GM12878 (cell line): ENCODE data around the gene GIT1. TPM values are rescaled to one million over a fixed set of nuclear protein-coding genes. Genes with fewer than 3 reads are reported as not detected.

Experiments used
- ATAC-seq: fragments of 200-7000 bp; cut with Tn5 transposase; 3 replicates; pipeline ENCODE4 v1.9.1; 2020; ENCODE audit warnings: mild to moderate bottlenecking, moderate library complexity
- BruUV-seq: library from RNA; stranded (reverse); fragments of 400-500 nt; replicated peaks from 2 replicates; lab custom pipeline; 2021; lab: Mats Ljungman, UMichigan
- CTCF ChIA-PET: fragments of 300-600 bp; sonication (Branson Sonifier 250); formaldehyde crosslinking; extraction: SDS; loops from one replicate; lab custom pipeline; 2021; ENCODE audit warnings: inconsistent platforms; lab: Yijun Ruan, JAX
- POLR2A ChIA-PET: fragments of 350-600 bp; formaldehyde crosslinking; extraction: SDS; loops from one replicate; lab custom pipeline; 2021; ENCODE audit warnings: inconsistent platforms; lab: Charles Lee
- RAD21 ChIA-PET: fragments of 300-600 bp; sonication (Branson Sonifier 250); formaldehyde crosslinking; loops from one replicate; lab custom pipeline; 2023; ENCODE audit warnings: antibody characterized with exemption; ENCODE audit not compliant: unreplicated experiment; lab: Charles Lee
- SMC1A ChIA-PET: fragments of 300-600 bp; sonication (Branson Sonifier 250); formaldehyde crosslinking; loops from one replicate; lab custom pipeline; 2023; ENCODE audit not compliant: unreplicated experiment, uncharacterized antibody; lab: Charles Lee
- DNase-seq: peaks from one replicate; pipeline ENCODE4 v3.0.0-alpha.2; 2011; ENCODE audit warnings: low read depth, low spot score
- FAIRE-seq: peaks from 3 replicates; lab custom pipeline; 2011; peaks lifted over from hg19 to GRCh38; lab: Jason Lieb, UNC
- H2AFZ ChIP-seq: 2 replicates; pipeline ENCODE4 v1.6.0; 2011; ENCODE audit warnings: low read depth, low read length, control low read depth; ENCODE audit not compliant: control insufficient read depth
- H3K27ac ChIP-seq: 2 replicates; pipeline ENCODE4 v1.5.1; 2011; ENCODE audit warnings: control low read depth; ENCODE audit not compliant: control insufficient read depth, insufficient read depth
- H3K27me3 ChIP-seq, 2 experiments: replicated peaks in 1 of 2; 2 replicates each; pipeline versions ENCODE4 v1.6.0 to v1.6.1; 2011; ENCODE audit warnings: low read length in 1 of 2; ENCODE audit not compliant: control insufficient read depth in 2 of 2, insufficient read depth in 2 of 2
- H3K36me3 ChIP-seq, 2 experiments: 2 replicates each; pipeline ENCODE4 v1.5.1; 2011; ENCODE audit warnings: low read length in 1 of 2; ENCODE audit not compliant: control insufficient read depth in 2 of 2, insufficient read depth in 2 of 2
- H3K4me1 ChIP-seq: 2 replicates; pipeline ENCODE4 v1.6.1; 2011; ENCODE audit warnings: mild to moderate bottlenecking, low read length, moderate library complexity, mixed read lengths; ENCODE audit not compliant: control insufficient read depth, insufficient read depth
- H3K4me2 ChIP-seq: 2 replicates; pipeline ENCODE4 v1.6.0; 2011; ENCODE audit warnings: control low read depth; ENCODE audit not compliant: control insufficient read depth, insufficient read depth
- H3K4me3 ChIP-seq: fragments of 200-600 bp; sonication (generic); 2 replicates; pipeline ENCODE4 v1.5.1; 2016
- H3K79me2 ChIP-seq: 2 replicates; pipeline ENCODE4 v1.6.0; 2011; ENCODE audit warnings: low read length; ENCODE audit not compliant: control insufficient read depth, insufficient read depth
- H3K9ac ChIP-seq: 2 replicates; pipeline ENCODE4 v1.8.0; 2011; ENCODE audit warnings: low read length, control low read depth, mixed read lengths; ENCODE audit not compliant: control insufficient read depth, insufficient read depth
- H3K9me3 ChIP-seq: replicated peaks from 3 replicates; pipeline ENCODE4 v1.5.1; 2011; ENCODE audit warnings: mild to moderate bottlenecking, low read length; ENCODE audit not compliant: control insufficient read depth, insufficient read depth
- H4K20me1 ChIP-seq: 2 replicates; pipeline ENCODE4 v1.6.0; 2011; ENCODE audit not compliant: control insufficient read depth, insufficient read depth
- ATF7 ChIP-seq: fragments of 450-650 bp; IDR thresholded peaks from 2 replicates; pipeline ENCODE4 v1.6.1; 2016; ENCODE audit warnings: low read depth, mild to moderate bottlenecking
- BMI1 ChIP-seq: fragments of 450-650 bp; IDR thresholded peaks from 2 replicates; pipeline ENCODE4 v1.6.1; 2016; ENCODE audit warnings: mild to moderate bottlenecking, moderate library complexity, borderline replicate concordance
- CBX3 ChIP-seq: fragments of 200-600 bp; sonication (generic); IDR thresholded peaks from 2 replicates; pipeline ENCODE4 v1.6.1; 2016; ENCODE audit warnings: low read depth, borderline replicate concordance
- CEBPB ChIP-seq, 2 experiments: fragments of 150-350 bp in 1 of 2; IDR thresholded peaks; 2 replicates each; pipeline ENCODE4 v1.6.1; 2012 to 2014; ENCODE audit warnings: low read depth in 2 of 2, low read length in 2 of 2, borderline replicate concordance in 1 of 2, inconsistent platforms in 1 of 2
- CHD2 ChIP-seq: IDR thresholded peaks from 2 replicates; pipeline ENCODE4 v1.6.1; 2011; ENCODE audit warnings: low read depth, low read length, improper control_type of control experiment, borderline replicate concordance
- CHD4 ChIP-seq: fragments of 200-600 bp; sonication (generic); IDR thresholded peaks from 2 replicates; pipeline ENCODE4 v1.6.1; 2016; ENCODE audit warnings: mild to moderate bottlenecking
- CREM ChIP-seq: IDR thresholded peaks from 2 replicates; pipeline ENCODE4 v1.6.1; 2014; ENCODE audit warnings: antibody characterized with exemption, low read depth
- EZH2 ChIP-seq: IDR thresholded peaks from 2 replicates; pipeline ENCODE4 v1.6.1; 2012; ENCODE audit warnings: low read depth, mild to moderate bottlenecking, control low read depth, inconsistent platforms, low read length, borderline replicate concordance; ENCODE audit not compliant: control insufficient read depth
- HDGF ChIP-seq: fragments of 450-650 bp; IDR thresholded peaks from 2 replicates; pipeline ENCODE4 v1.6.1; 2016; ENCODE audit warnings: antibody characterized with exemption
- LARP7 ChIP-seq: fragments of 450-650 bp; IDR thresholded peaks from 2 replicates; pipeline ENCODE4 v1.6.1; 2017; ENCODE audit warnings: mild to moderate bottlenecking
- MYC ChIP-seq: IDR thresholded peaks from 2 replicates; pipeline ENCODE4 v1.6.1; 2011; ENCODE audit warnings: mild to moderate bottlenecking, low read length, moderate library complexity, inconsistent platforms; ENCODE audit not compliant: insufficient read depth, insufficient replicate concordance, insufficient read length, severe bottlenecking
- NFYB ChIP-seq: IDR thresholded peaks from 2 replicates; pipeline ENCODE4 v1.6.1; 2011; ENCODE audit warnings: low read depth, mild to moderate bottlenecking, low read length, improper control_type of control experiment, moderate library complexity; ENCODE audit not compliant: insufficient read depth
- SIN3A ChIP-seq: IDR thresholded peaks from 2 replicates; pipeline ENCODE4 v1.6.1; 2012; ENCODE audit warnings: low read depth, low read length, improper control_type of control experiment
- SIX5 ChIP-seq: IDR thresholded peaks from 2 replicates; pipeline ENCODE4 v1.6.1; 2011; ENCODE audit warnings: mild to moderate bottlenecking, low read depth, low read length, moderate library complexity; ENCODE audit not compliant: severe bottlenecking
- ZNF217 ChIP-seq: fragments of 450-650 bp; IDR thresholded peaks from 2 replicates; pipeline ENCODE4 v1.6.1; 2017; ENCODE audit warnings: antibody characterized with exemption, mild to moderate bottlenecking
- ZNF274 ChIP-seq: IDR thresholded peaks from one replicate; pipeline ENCODE4 v1.8.0; 2011; ENCODE audit not compliant: insufficient read length, insufficient read depth
- WGBS: methylation state at CpG from one replicate; pipeline ENCODE4 v1.1.6; 2016; ENCODE audit warnings: low lambda C conversion rate; ENCODE audit not compliant: insufficient replicate concordance, insufficient coverage; ENCODE audit errors: missing lambda C conversion rate; 5-methylcytosine and 5-hydroxymethylcytosine counted together
- in situ Hi-C: fragments of 300-500 bp; cut with MboI; formaldehyde crosslinking; loops from 9 replicates; pipeline ENCODE4 v1.14.3; 2018; ENCODE audit warnings: mixed read lengths
- intact Hi-C: fragments of 100-400 bp; cut with micrococcal nuclease; formaldehyde crosslinking; loops from one replicate; pipeline ENCODE4 v1.14.2; 2022; ENCODE audit not compliant: unreplicated experiment
- polyA plus RNA-seq, 11 experiments: library from polyadenylated mRNA; depleted of rRNA in 4 of 11; unstranded in 6 of 11; stranded (reverse) in 5 of 11; fragments of >200 nt; fragmentation: Nextera tagmentation in 4 of 11; fragmentation: Illumina TruSeq in 1 of 11; extraction: Ambion mirVana in 4 of 11; extraction: Trizol in 1 of 11; gene quantifications; 1 replicate in 1 of 11; 2 replicates in 10 of 11; pipeline versions ENCODE4 v1.2.1 to v1.2.3, GENCODE V29; 2011 to 2016; ENCODE audit warnings: inconsistent platforms in 2 of 11, missing spikeins in 2 of 11, low read depth in 1 of 11
- total RNA-seq, 4 experiments: library from RNA; depleted of rRNA in 3 of 4; stranded (reverse); fragments of >200 nt in 3 of 4; fragmentation: Illumina TruSeq in 1 of 4; extraction: Trizol in 1 of 4; gene quantifications; 2 replicates each; pipeline versions ENCODE4 v1.2.1 to v1.2.3, GENCODE V29; 2013 to 2021
- TF ChIP-seq, protein P1 (sequence below): fragments of 450-650 bp; IDR thresholded peaks from 2 replicates; pipeline ENCODE4 v1.6.1; 2016; ENCODE audit warnings: mild to moderate bottlenecking
- TF ChIP-seq, protein P2 (sequence below): fragments of 450-650 bp; conservative IDR thresholded peaks from 2 replicates; pipeline ENCODE4 v1.6.1; 2017; ENCODE audit warnings: mild to moderate bottlenecking, moderate library complexity

GIT1 gene
- total and polyA plus RNA-seq, 10 of the 15 experiments (the other 5 are each of a cell fraction or from before 2014, with no cell fraction given) = 0.24 to 45.3 (median 20.9) TPM

- TF ChIP-seq, protein P1, sequence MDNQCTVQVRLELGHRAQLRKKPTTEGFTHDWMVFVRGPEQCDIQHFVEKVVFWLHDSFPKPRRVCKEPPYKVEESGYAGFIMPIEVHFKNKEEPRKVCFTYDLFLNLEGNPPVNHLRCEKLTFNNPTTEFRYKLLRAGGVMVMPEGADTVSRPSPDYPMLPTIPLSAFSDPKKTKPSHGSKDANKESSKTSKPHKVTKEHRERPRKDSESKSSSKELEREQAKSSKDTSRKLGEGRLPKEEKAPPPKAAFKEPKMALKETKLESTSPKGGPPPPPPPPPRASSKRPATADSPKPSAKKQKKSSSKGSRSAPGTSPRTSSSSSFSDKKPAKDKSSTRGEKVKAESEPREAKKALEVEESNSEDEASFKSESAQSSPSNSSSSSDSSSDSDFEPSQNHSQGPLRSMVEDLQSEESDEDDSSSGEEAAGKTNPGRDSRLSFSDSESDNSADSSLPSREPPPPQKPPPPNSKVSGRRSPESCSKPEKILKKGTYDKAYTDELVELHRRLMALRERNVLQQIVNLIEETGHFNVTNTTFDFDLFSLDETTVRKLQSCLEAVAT = no peak
- TF ChIP-seq BMI1 (no peak), CHD4 (no peak), ZNF274 (no peak), CBX3 (no peak), CEBPB (IDR thresholded peaks at IDR 0.05; ENCODE audit: borderline replicate concordance in 1 of 2, low read depth in 2 of 2, low read length in 2 of 2) (no peak), CHD2 (no peak), EZH2 (no peak), CREM (no peak)
These were observed 22.2 kb downstream of the GIT1 start (continued) for GRCh38 chr17:29567304-29567553.

GRCh38 chr17:29566473-29567303 is 22.8 kb downstream of the GIT1 start, which contains the start of gene ABHD15:
Gene ABHD15 (minus strand): TSS chr17:29567037. CDS start chr17:29566966, 71 bp downstream.
- H3K79me2 ChIP-seq = peaks cover 7% of the 10 kb centered on the region; the same call in 1 of the 2 replicates
- H2AFZ ChIP-seq = peak within 1 kb of the TSS; percentile 97
- FAIRE-seq (no peak), ATAC-seq (peak; percentile 56), DNase-seq (no peak)
- no TSS peak for BruUV-seq
- CTCF ChIA-PET = interaction anchor here (0.6 to 3.5 kb wide), 8 partner anchors 10 to 197 kb away, joined by 3 to 21 read pairs (median 8); no protein-coding TSS in a partner anchor
- peak within 1 kb of the TSS; percentile 96 for H3K4me3 ChIP-seq
- peak within 1 kb of the TSS; percentile 76 for H3K9ac ChIP-seq
- peaks cover 9% of the 10 kb centered on the region for H3K4me1 ChIP-seq
- POLR2A ChIA-PET = interaction anchor here (1.1 to 1.4 kb wide), 4 partner anchors 22 to 363 kb away, joined by 3 to 6 read pairs (median 3); partner anchors contain the start of gene SSH2
- no peaks in the 10 kb centered on the region for H4K20me1 ChIP-seq
- in situ Hi-C loops (no loop called here), intact Hi-C loops (no loop called here)
- no peaks in the 10 kb centered on the region for H3K27me3 ChIP-seq
- no peaks in the 10 kb centered on the region for H3K9me3 ChIP-seq
- SMC1A ChIA-PET = interaction anchor here (1.0 kb wide), 1 partner anchor 33 kb away, joined by 3 read pairs; no protein-coding TSS in a partner anchor
- H3K27ac ChIP-seq = peak within 1 kb of the TSS; percentile 81
- RAD21 ChIA-PET = interaction anchor here (1.1 to 3.9 kb wide), 4 partner anchors 24 to 197 kb away, joined by 5 to 20 read pairs (median 8); no protein-coding TSS in a partner anchor
- H3K36me3 ChIP-seq = peaks cover 2 to 3% of the 10 kb centered on the region in 2 experiments; a peak in 3 of 4 replicates
- WGBS = 1% methylated on average over 88 of the region's 94 CpGs
- H3K4me2 ChIP-seq = peak within 1 kb of the TSS; percentile 97
- peak; percentile 57; the same call in 1 of the 2 replicates for TF ChIP-seq SIN3A
- TF ChIP-seq SIX5 = no peak
- 0 out of 2 replicates have a peak, but pooled peaks have one; percentile 21 for TF ChIP-seq ZNF217
- TF ChIP-seq MYC = no peak
- TF ChIP-seq HDGF = peak; percentile 2; the same call in 1 of the 2 replicates
- peak; percentile 56 for TF ChIP-seq LARP7
- TF ChIP-seq, protein P2, sequence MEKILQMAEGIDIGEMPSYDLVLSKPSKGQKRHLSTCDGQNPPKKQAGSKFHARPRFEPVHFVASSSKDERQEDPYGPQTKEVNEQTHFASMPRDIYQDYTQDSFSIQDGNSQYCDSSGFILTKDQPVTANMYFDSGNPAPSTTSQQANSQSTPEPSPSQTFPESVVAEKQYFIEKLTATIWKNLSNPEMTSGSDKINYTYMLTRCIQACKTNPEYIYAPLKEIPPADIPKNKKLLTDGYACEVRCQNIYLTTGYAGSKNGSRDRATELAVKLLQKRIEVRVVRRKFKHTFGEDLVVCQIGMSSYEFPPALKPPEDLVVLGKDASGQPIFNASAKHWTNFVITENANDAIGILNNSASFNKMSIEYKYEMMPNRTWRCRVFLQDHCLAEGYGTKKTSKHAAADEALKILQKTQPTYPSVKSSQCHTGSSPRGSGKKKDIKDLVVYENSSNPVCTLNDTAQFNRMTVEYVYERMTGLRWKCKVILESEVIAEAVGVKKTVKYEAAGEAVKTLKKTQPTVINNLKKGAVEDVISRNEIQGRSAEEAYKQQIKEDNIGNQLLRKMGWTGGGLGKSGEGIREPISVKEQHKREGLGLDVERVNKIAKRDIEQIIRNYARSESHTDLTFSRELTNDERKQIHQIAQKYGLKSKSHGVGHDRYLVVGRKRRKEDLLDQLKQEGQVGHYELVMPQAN = peak; percentile 22
- no peak for TF ChIP-seq CBX3
- 0 out of 2 replicates have a peak, but pooled peaks have one; percentile 17 for TF ChIP-seq NFYB
- TF ChIP-seq ATF7 = no peak
